Activated naive CD4-positive, alpha-beta T cell treated with anti-CD3 and anti-CD28 coated beads for 36 hours (primary cell): Measurements from ENCODE around the gene SLC6A1. TPM values are rescaled to one million over a fixed set of nuclear protein-coding genes. Genes with fewer than 3 reads are reported as not detected.
A peak's percentile ranks its signal among the peaks of the same experiment; 100 is the strongest.

ENCODE experiments used
- CTCF ChIA-PET: fragments of 350-600 bp; sonication (Branson Sonifier 250); formaldehyde crosslinking; loops from one replicate; lab custom pipeline; 2021; ENCODE audit warnings: antibody characterized with exemption; lab: Charles Lee
- DNase-seq: peaks from one replicate; pipeline ENCODE4 v3.0.0-alpha.2; 2020
- H3K27ac Mint-ChIP-seq: one replicate; pipeline ENCODE4 v1.8.0; 2021; ENCODE audit warnings: mild to moderate bottlenecking, mixed read lengths
- H3K27me3 Mint-ChIP-seq: one replicate; pipeline ENCODE4 v1.8.0; 2021; ENCODE audit warnings: low read depth, mixed read lengths
- H3K36me3 Mint-ChIP-seq: one replicate; pipeline ENCODE4 v1.8.0; 2021; ENCODE audit warnings: low read depth, mixed read lengths
- H3K4me1 Mint-ChIP-seq: one replicate; pipeline ENCODE4 v1.8.0; 2021; ENCODE audit warnings: low read depth, mixed read lengths
- H3K4me3 Mint-ChIP-seq: one replicate; pipeline ENCODE4 v1.8.0; 2021; ENCODE audit warnings: mild to moderate bottlenecking, moderate library complexity, mixed read lengths
- H3K9me3 Mint-ChIP-seq: one replicate; pipeline ENCODE4 v1.8.0; 2021; ENCODE audit warnings: mixed read lengths
- intact Hi-C: fragments of 100-400 bp; cut with micrococcal nuclease; formaldehyde crosslinking; loops from one replicate; pipeline ENCODE4 v1.15.1; 2023
- total RNA-seq, 2 experiments: library from RNA; stranded (reverse); gene quantifications; one replicate each; pipeline ENCODE4 v1.2.3, GENCODE V29; 2021

Gene SLC6A1
- total RNA-seq, 2 experiments from 2014 or later = not detected

DNA sequence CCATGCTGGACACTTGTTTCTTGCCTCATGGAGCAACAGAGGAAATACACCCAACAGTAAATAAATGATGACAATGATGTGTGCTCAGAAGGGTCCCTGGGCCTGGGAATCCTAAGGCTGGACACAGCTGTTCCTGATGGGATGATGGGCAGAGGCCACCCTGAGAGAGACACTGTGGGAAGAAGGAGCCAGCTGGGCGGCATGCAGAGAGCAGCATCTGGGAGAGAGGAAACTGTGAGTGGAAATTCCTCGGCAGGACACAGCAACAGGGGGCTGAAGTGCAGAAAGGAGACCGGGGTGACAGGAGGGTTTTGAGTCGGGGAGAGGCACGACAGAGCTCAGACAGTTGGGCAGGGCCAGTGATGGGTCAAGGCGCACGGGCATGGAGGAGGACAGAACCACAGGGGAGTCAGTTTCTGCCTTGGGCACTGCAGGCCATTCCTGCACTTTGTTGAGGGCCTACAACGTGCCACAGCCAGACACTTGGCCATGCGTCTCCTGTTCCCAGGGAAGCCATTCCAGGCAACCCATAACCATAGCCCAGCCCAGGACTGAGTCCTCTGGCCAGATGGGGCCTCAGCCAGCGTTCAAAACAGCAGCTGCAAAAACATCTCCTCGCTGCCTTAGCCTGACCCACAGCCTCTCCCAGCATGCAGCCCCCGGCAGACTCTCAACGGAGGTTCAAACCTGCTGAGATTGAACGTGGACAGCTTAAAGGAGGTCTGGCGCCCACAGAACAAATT lies 36.7 kb upstream of the SLC6A1 start:
- H3K36me3 Mint-ChIP-seq = no peaks in the 10 kb centered on the region
- H3K9me3 Mint-ChIP-seq = no peaks in the 10 kb centered on the region
- H3K4me3 Mint-ChIP-seq = no peak overlapping the region
- H3K4me1 Mint-ChIP-seq = no peaks in the 10 kb centered on the region
- no peak for DNase-seq
- intact Hi-C loops = no loop called here
- peaks cover 3% of the 10 kb centered on the region for H3K27me3 Mint-ChIP-seq
- H3K27ac Mint-ChIP-seq = peak overlapping the region; percentile 25
- CTCF ChIA-PET = interaction anchor here (0.8 to 1.0 kb wide), 3 partner anchors 9 to 608 kb away, joined by 3 read pairs; no protein-coding TSS in a partner anchor

DNA sequence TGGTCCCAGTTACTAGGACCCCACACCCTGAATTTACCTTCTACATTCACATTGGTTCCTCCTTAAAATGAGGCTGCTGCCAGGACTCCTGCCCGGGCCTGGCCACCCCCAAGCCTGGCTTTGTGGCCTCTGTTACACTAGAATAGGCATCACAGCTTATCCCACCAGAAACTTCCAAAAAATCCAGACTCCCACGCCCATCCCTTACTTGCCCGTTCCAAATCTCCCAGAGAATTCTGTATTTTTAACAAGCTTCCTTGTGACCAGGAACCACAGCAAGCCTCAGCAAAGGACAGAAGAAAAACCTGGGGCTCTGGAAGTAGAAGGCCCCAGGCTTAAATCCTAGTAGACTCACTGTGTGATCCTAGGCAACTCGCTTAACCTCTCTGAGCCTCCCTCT lies 36.0 kb upstream of the SLC6A1 start:
- Mint-ChIP-seq H3K4me3 (no peak overlapping the region), H3K36me3 (no peaks in the 10 kb centered on the region), H3K27ac (no peak overlapping the region), H3K4me1 (no peaks in the 10 kb centered on the region), H3K9me3 (no peaks in the 10 kb centered on the region), H3K27me3 (peaks cover 3% of the 10 kb centered on the region)
- CTCF ChIA-PET = interaction anchor here (1.0 to 1.3 kb wide), 2 partner anchors 9 to 11 kb away, joined by 3 to 4 read pairs; no protein-coding TSS in a partner anchor
- intact Hi-C loops = no loop called here
- DNase-seq = no peak

DNA sequence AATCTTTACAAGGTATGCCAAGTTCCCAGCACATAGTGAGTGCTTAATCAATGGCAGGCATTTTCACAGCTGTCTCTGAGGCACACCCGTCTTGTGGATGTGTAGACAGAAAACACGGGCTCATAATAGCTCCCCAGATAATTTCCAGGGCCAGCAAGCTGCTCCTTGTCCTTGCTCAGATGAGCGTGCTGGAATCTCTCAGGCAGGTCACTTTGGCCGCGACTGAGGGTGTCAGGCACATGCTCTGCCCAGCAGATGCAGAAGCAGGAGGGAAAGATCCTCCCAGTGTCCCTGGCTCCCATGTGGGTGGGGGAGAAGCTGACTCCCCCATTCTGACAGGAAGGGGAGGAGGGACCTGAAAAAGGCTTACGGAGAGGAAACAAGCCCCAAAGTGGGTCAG lies 35.6 kb upstream of the SLC6A1 start:
- CTCF ChIA-PET = interaction anchor here (1.3 kb wide), 1 partner anchor 11 kb away, joined by 4 read pairs; no protein-coding TSS in a partner anchor
- Mint-ChIP-seq H3K9me3 (no peaks in the 10 kb centered on the region), H3K27me3 (peaks cover 2% of the 10 kb centered on the region), H3K27ac (no peak overlapping the region), H3K4me1 (no peaks in the 10 kb centered on the region), H3K4me3 (no peak overlapping the region), H3K36me3 (no peaks in the 10 kb centered on the region)
- DNase-seq = no peak
- intact Hi-C loops = no loop called here

DNA sequence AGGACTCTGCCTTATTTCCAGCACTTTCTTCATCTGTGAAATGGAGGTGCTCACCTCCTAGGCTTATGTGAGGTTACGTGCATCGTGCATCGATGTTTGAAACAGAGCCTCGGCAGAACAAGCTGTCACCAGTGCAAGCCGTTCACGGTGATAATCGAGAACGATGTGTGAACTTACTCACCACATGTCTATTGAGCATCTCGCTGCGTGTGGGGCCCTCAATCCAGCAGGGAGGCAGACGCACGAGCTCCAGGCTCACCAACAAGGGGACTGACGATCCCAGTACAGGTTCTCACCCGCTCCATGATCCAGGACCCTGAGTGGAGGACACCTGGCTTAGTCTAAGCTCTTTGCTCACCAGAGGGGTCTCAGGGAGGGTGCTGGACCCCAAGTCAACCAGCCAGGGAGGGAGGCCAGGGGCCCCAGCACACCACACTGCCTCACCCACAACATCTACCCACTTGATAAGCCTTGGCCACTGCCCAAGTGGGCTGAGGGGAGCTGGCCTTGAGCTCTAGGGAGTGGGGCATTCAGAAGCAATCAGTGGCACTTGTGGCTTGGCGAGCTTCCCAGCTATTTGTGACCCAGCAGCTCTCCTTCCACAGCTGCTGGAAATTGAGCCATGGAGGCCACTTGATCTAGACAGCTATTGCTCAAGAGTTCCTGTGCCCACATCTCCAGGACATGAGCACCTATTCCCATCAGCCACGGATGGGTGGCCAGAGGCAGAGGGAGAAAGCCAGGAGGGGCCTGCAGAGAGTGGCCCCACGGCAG lies 34.4 kb upstream of the SLC6A1 start:
- H3K27me3 Mint-ChIP-seq = no peaks in the 10 kb centered on the region
- H3K36me3 Mint-ChIP-seq = no peaks in the 10 kb centered on the region
- H3K4me3 Mint-ChIP-seq = no peak overlapping the region
- H3K4me1 Mint-ChIP-seq = no peaks in the 10 kb centered on the region
- intact Hi-C loops = no loop called here
- DNase-seq = no peak
- no peaks in the 10 kb centered on the region for H3K9me3 Mint-ChIP-seq
- H3K27ac Mint-ChIP-seq = no peak overlapping the region
- CTCF ChIA-PET = interaction anchor here (0.9 to 1.2 kb wide), 2 partner anchors 16 to 102 kb away, joined by 3 read pairs; no protein-coding TSS in a partner anchor

DNA sequence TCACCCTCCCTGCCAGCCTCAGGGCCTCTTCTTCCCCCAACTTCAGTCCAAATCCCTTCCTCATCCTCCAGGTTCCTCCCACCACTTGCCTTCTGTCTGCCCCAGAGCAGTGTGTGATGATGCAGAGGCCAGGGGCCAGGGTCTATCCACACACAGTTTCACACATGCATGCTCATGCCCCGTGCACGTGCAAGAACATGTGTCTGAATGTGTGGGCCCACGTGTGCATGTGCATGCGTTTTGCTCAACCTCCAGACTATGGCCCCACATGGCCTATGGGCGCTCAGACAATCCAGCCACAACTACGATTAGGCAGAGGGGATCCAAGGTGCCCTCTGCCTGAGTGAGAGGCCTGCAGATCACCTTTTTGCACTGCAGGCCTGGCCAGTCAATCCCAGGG lies 32.3 kb upstream of the SLC6A1 start:
- CTCF ChIA-PET = no interaction called here
- no peak overlapping the region for H3K27ac Mint-ChIP-seq
- H3K36me3 Mint-ChIP-seq = no peaks in the 10 kb centered on the region

DNA sequence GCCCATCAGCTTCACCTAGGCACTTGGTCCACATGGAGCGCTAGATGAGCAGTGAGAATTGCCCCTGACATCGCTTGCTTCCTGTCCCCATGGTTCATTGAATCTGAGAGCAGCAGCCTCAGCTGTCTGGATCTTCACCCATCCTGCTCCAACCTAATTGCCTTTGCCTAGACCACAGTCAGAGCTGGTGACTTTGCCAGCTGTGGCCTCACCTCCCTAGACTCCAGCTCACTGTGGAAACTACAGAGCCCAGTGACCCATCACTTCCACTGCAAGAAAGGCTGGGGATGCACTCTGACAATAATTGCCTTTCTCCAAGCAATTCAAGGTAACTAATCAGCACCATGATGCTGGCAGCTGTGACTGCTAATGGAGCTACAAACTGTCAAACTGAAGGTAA lies 30.6 kb upstream of the SLC6A1 start:
- Mint-ChIP-seq H3K4me1 (no peaks in the 10 kb centered on the region), H3K27ac (no peak overlapping the region), H3K4me3 (no peak overlapping the region), H3K27me3 (peaks cover 8% of the 10 kb centered on the region), H3K9me3 (no peaks in the 10 kb centered on the region), H3K36me3 (no peaks in the 10 kb centered on the region)
- CTCF ChIA-PET = interaction anchor here (1.1 kb wide), 1 partner anchor 15 kb away, joined by 3 read pairs; no protein-coding TSS in a partner anchor
- intact Hi-C loops = no loop called here
- DNase-seq = no peak

More for the DNA sequence above, 32.3 kb upstream of the SLC6A1 start:
- DNase-seq = no peak
- no peaks in the 10 kb centered on the region for H3K27me3 Mint-ChIP-seq
- H3K9me3 Mint-ChIP-seq = no peaks in the 10 kb centered on the region
- H3K4me3 Mint-ChIP-seq = no peak overlapping the region
- H3K4me1 Mint-ChIP-seq = no peaks in the 10 kb centered on the region
- intact Hi-C loops = no loop called here

DNA sequence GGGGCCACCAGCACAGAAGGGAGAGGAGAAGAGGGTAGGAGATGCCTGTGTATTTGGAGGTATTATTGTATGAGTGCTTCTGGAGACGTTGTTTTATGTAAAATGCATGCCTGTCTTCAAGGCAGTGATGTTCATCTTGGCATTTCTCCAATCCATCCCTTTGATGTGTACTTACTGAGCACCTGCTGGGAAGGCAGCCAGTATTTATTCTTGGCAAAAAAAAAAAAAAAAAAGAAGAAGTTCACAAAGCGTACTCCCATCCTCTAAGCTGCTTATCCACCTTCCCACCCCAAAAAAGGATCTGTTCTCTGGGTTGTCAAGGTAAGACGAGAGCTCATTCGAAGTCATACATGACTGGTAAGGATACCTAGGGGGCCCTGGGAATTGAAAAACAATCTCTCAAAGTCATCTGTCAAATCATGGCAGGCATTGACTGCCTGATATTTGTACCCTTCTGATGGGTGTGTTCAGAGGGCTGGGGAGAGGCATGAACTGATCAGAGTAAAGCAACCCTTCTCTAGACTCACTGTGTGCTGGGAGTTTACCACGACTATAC lies 30.0 kb upstream of the SLC6A1 start:
- no peak overlapping the region for H3K27ac Mint-ChIP-seq
- no peak overlapping the region for H3K4me3 Mint-ChIP-seq
- peaks cover 8% of the 10 kb centered on the region for H3K27me3 Mint-ChIP-seq
- no peaks in the 10 kb centered on the region for H3K4me1 Mint-ChIP-seq
- H3K36me3 Mint-ChIP-seq = no peaks in the 10 kb centered on the region
- H3K9me3 Mint-ChIP-seq = no peaks in the 10 kb centered on the region
- CTCF ChIA-PET = interaction anchor here (0.6 to 1.7 kb wide), 3 partner anchors 16 to 560 kb away, joined by 3 to 7 read pairs (median 3); no protein-coding TSS in a partner anchor
- no peak for DNase-seq
- intact Hi-C loops = no loop called here

DNA sequence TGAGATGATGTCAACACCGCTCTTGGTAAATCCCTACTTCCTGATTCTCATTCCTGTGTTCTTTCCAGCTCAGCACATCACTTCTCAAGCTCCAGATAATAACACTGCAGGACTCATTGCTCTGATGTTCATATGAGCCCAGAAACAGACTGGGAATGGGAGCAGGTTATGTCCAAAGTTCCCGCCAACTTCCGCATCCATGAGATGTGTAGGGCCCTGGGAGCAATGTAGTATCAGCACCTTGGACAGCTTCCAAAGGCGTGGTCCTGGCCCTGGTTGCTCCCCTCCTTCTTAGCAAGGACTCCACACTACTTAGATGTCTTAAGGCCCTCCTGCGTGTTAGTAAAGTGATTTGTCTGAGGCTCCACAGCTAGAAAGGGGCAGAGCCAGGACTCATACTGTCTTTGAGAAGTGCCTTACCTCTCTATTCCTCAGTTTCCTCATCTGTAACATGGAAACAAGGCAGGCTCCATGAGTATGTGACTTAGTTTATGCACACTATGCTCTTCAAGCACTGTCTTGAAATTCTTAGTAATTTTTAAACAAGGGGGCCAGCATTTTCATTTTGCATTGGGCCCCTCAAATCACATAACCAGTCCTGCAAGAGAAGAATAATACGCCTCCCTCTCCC lies 27.9 kb upstream of the SLC6A1 start:
- peak; percentile 27 for DNase-seq
- Mint-ChIP-seq H3K4me3 (no peak overlapping the region), H3K27ac (no peak overlapping the region), H3K27me3 (peaks cover 9% of the 10 kb centered on the region), H3K36me3 (no peaks in the 10 kb centered on the region), H3K9me3 (no peaks in the 10 kb centered on the region), H3K4me1 (no peaks in the 10 kb centered on the region)
- CTCF ChIA-PET = interaction anchor here (1.2 kb wide), 1 partner anchor 206 kb away, joined by 4 read pairs; no protein-coding TSS in a partner anchor
- intact Hi-C loops = no loop called here

DNA sequence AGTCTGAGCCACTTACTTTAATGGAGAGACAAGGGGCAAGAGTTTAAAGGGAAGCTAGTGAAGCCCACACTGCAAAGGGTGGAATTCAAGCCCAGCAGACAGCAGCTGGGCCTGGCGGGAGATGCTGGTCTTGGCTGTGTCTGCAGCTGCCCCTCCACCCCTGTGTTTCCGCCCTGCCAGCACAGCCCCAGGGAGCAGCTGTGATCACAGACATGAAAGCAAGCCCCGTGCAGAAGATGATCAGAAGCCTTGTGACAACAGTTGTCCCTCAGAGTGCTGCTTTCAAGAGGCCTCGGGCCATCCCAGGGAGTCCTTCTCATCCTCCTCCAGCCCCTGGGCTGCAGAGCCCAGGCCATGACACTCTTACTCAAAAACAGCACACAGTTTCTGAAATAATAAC lies 24.1 kb upstream of the SLC6A1 start:
- intact Hi-C loops = no loop called here
- no peak overlapping the region for H3K4me3 Mint-ChIP-seq
- H3K27me3 Mint-ChIP-seq = peaks cover 14% of the 10 kb centered on the region
- no peaks in the 10 kb centered on the region for H3K4me1 Mint-ChIP-seq
- no peak overlapping the region for H3K27ac Mint-ChIP-seq
- H3K36me3 Mint-ChIP-seq = no peaks in the 10 kb centered on the region
- DNase-seq = no peak
- no peaks in the 10 kb centered on the region for H3K9me3 Mint-ChIP-seq
- CTCF ChIA-PET = no interaction called here

DNA sequence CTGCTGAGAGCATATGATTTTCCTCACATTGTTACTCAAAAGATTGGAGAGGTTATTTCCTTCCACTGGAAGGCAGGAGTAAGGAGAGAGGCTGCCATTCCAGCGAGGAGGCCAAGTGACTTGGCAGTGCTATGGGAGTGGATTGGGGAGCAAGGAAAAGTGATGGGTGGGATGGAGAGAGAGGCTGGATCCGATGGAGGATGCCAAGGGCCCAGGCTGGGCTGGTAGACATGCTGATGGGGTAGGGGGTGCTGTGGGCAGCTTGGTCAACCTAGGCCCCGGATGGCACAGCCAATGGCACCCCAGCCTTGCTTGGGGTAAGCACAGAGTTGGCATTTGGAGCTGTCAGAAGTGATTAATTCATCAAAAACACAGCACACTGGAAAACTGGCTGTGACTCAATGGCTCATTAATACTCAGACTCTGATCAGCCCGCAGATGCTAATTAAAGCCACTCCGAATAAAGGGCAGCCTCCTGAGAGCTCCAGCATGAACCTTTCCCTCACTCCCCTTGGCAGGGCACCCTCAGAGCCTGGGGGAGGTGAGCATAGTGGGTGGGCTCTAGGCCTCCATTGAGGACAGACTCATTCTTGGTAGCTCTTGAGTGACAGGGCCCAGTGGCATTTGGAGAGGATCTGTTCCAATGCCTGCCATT lies 22.1 kb upstream of the SLC6A1 start:
- Mint-ChIP-seq H3K27ac (no peak overlapping the region), H3K4me1 (no peaks in the 10 kb centered on the region), H3K27me3 (peaks cover 19% of the 10 kb centered on the region), H3K36me3 (no peaks in the 10 kb centered on the region), H3K9me3 (no peaks in the 10 kb centered on the region), H3K4me3 (no peak overlapping the region)
- CTCF ChIA-PET = interaction anchor here (1.8 kb wide), 1 partner anchor 12 kb away, joined by 5 read pairs; no protein-coding TSS in a partner anchor
- intact Hi-C loops = no loop called here
- DNase-seq = no peak

DNA sequence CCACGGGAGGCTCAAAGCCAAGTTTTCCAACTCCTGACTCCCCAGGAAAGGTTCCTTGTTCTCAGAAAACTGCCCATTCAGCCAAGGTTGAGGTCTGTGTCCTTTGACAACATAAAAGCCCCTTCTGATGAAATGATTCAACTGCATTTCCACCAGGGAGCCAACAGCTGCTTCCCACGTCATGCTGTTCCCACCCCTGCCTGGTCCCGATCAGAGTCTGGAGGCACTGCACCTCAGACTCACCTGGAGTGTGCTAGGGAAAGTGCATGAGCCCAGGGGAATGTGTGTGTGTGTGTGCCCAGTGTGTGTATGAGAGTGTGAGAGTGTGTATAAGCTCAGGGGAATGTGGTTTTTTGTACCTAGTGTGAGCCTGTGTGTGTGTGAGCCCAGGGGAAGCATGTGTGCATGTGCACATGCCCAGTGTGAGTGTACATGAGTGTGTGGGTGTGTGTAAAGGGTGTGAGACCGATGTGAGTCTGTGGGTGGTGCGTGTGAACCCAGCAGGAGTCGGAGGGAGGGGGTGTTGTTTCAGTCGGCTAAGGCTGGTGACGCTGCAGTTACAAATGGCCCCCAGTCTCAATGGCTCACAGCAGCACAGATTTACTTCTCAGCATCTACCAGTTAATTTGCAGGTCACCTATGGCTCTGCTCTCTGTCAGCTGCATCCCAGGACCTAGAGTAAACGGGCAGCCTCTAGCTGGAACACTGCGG lies 20.3 kb upstream of the SLC6A1 start:
- intact Hi-C loops = no loop called here
- no peaks in the 10 kb centered on the region for H3K9me3 Mint-ChIP-seq
- H3K27me3 Mint-ChIP-seq = peaks cover 14% of the 10 kb centered on the region
- no peak overlapping the region for H3K27ac Mint-ChIP-seq
- DNase-seq = no peak
- H3K4me1 Mint-ChIP-seq = peaks cover 5% of the 10 kb centered on the region
- CTCF ChIA-PET = no interaction called here
- no peaks in the 10 kb centered on the region for H3K36me3 Mint-ChIP-seq
- no peak overlapping the region for H3K4me3 Mint-ChIP-seq
